CD4-positive, alpha-beta T cell (primary cell): Measurements from ENCODE around the gene LRSAM1. TPM values are rescaled to one million over a fixed set of nuclear protein-coding genes. Genes with fewer than 3 reads are reported as not detected.

Experiments used
- ATAC-seq: fragments of 200-7000 bp; cut with Tn5 transposase; one replicate; pipeline ENCODE4 v1.10.0; 2022; ENCODE audit warnings: mild to moderate bottlenecking; ENCODE audit not compliant: poor library complexity
- CTCF ChIA-PET: fragments of 350-600 bp; sonication (Branson Sonifier 250); formaldehyde crosslinking; loops from one replicate; lab custom pipeline; 2021; ENCODE audit warnings: antibody characterized with exemption, inconsistent platforms; lab: Charles Lee
- POLR2A ChIA-PET: fragments of 350-600 bp; sonication (Branson Sonifier 250); formaldehyde crosslinking; loops from one replicate; lab custom pipeline; 2021; ENCODE audit warnings: antibody characterized with exemption, inconsistent platforms; lab: Charles Lee
- DNase-seq, 14 experiments: peaks; one replicate each; pipeline ENCODE4 v3.0.0-alpha.2; 2013 to 2020; ENCODE audit warnings: mixed read lengths in 2 of 14
- H3K27ac ChIP-seq, 2 donors: one replicate each; pipeline versions ENCODE4 v1.5.1 to v1.7.0; 2013; ENCODE audit warnings: low read length in 2 of 2, low read depth in 1 of 2, mild to moderate bottlenecking in 1 of 2
- H3K27me3 ChIP-seq, 2 experiments: 1 replicate in 1 of 2; 2 replicates in 1 of 2; pipeline versions ENCODE4 v1.6.1 to v1.7.0; 2013; ENCODE audit warnings: low read length in 2 of 2, control low read depth in 1 of 2, mild to moderate bottlenecking in 1 of 2, moderate library complexity in 1 of 2; ENCODE audit not compliant: insufficient read depth in 2 of 2, control insufficient read depth in 1 of 2
- H3K36me3 ChIP-seq: one replicate; pipeline ENCODE4 v1.6.1; 2013; ENCODE audit warnings: low read length, control low read depth; ENCODE audit not compliant: insufficient read depth
- H3K4me1 ChIP-seq: one replicate; pipeline ENCODE4 v1.6.1; 2013; ENCODE audit warnings: low read length, control low read depth; ENCODE audit not compliant: insufficient read depth
- H3K4me3 ChIP-seq: one replicate; pipeline ENCODE4 v1.5.1; 2013; ENCODE audit warnings: mild to moderate bottlenecking, low read length, moderate library complexity
- H3K9me3 ChIP-seq, 2 experiments: 1 replicate in 1 of 2; 2 replicates in 1 of 2; pipeline versions ENCODE4 v1.6.1 to v1.7.0; 2013; ENCODE audit warnings: low read length in 2 of 2, mild to moderate bottlenecking in 2 of 2, control low read depth in 1 of 2, moderate library complexity in 1 of 2; ENCODE audit not compliant: control insufficient read depth in 1 of 2, insufficient read depth in 1 of 2
- H3K27ac Mint-ChIP-seq: one replicate; pipeline ENCODE4 v1.8.0; 2020; ENCODE audit warnings: mixed read lengths
- H3K27me3 Mint-ChIP-seq: one replicate; pipeline ENCODE4 v1.8.0; 2021; ENCODE audit warnings: mixed read lengths
- H3K36me3 Mint-ChIP-seq: one replicate; pipeline ENCODE4 v1.8.0; 2021; ENCODE audit warnings: low read depth, mixed read lengths
- H3K4me1 Mint-ChIP-seq: one replicate; pipeline ENCODE4 v1.8.0; 2021; ENCODE audit warnings: low read depth, mixed read lengths
- H3K4me3 Mint-ChIP-seq: one replicate; pipeline ENCODE4 v1.8.0; 2020; ENCODE audit warnings: mild to moderate bottlenecking, mixed read lengths
- H3K9me3 Mint-ChIP-seq: one replicate; pipeline ENCODE4 v1.8.0; 2020; ENCODE audit warnings: mixed read lengths
- intact Hi-C, 2 experiments: fragments of 100-400 bp; cut with DNase I in 1 of 2; cut with micrococcal nuclease in 1 of 2; formaldehyde crosslinking; loops; one replicate each; pipeline versions ENCODE4 v1.15.1 to v1.9.0; 2023 to 2025; cut with DNase I, micrococcal nuclease
- total RNA-seq, 174 experiments: library from RNA in 2 of 174; stranded (reverse) in 2 of 174; gene quantifications; one replicate each; pipeline ENCODE4 v1.2.3 and lab custom pipeline; 2021 to 2026
- TF ChIP-seq, protein P1 (sequence below): fragments of 200-600 bp; IDR thresholded peaks from one replicate; pipeline ENCODE4 v1.8.0; 2022; ENCODE audit warnings: antibody characterized with exemption, mild to moderate bottlenecking

The LRSAM1 gene
- total RNA-seq, 2 experiments from 2014 or later, result 11.4 to 16.0 TPM

DNA sequence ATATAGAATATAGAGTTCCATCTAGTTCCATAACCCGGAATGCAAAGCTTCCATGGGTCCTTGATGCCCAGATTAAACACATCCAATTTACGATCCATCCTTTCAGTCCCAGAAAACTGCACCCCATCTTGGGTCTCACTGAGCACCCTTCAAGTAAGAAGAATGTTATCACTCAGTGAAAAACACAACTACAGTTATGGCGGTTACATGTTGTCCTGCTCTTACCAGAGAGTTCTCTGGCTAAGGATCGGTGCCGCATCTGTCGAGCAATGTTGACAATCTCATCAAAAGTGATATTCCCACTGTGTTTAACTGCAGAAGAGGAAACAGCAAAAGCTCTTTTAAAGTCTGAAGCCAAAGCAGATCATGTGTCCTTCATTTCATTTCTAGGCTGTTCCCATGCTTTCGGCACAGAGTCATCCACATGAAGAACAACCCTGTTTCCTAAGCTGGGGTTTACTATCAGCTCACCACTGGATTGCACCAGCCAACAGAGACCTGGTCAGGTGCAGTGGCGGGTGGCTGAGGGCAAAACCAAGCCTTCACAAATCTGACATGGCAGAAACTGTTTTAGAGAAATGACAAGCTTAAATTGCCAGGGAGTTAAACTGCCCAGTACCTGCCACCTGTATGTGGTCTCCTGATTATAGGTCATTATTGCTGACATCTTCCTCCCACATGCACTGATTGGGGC, 3.1 kb upstream of the LRSAM1 start:
- ATAC-seq (no peak), DNase-seq (no peak)
- ChIA-PET POLR2A (no interaction called here), CTCF (no interaction called here)
- H3K9me3 ChIP-seq, result peaks cover 0 to 7% of the 10 kb centered on the region in 2 experiments
- H3K4me3 Mint-ChIP-seq, result peak overlapping the region; percentile 11
- H3K36me3 ChIP-seq, result peaks cover 66% of the 10 kb centered on the region
- H3K9me3 Mint-ChIP-seq, result no peaks in the 10 kb centered on the region
- no peak overlapping the region for H3K4me3 ChIP-seq
- peak overlapping the region; percentile 99 for H3K27ac Mint-ChIP-seq
- peaks cover 41% of the 10 kb centered on the region for H3K4me1 ChIP-seq
- intact Hi-C loops, result no loop called here
- peaks cover 40% of the 10 kb centered on the region for H3K4me1 Mint-ChIP-seq
- no peaks in the 10 kb centered on the region for H3K27me3 Mint-ChIP-seq
- H3K36me3 Mint-ChIP-seq, result peaks cover 90% of the 10 kb centered on the region
- no peaks in the 10 kb centered on the region for H3K27me3 ChIP-seq
- TF ChIP-seq, protein P1, sequence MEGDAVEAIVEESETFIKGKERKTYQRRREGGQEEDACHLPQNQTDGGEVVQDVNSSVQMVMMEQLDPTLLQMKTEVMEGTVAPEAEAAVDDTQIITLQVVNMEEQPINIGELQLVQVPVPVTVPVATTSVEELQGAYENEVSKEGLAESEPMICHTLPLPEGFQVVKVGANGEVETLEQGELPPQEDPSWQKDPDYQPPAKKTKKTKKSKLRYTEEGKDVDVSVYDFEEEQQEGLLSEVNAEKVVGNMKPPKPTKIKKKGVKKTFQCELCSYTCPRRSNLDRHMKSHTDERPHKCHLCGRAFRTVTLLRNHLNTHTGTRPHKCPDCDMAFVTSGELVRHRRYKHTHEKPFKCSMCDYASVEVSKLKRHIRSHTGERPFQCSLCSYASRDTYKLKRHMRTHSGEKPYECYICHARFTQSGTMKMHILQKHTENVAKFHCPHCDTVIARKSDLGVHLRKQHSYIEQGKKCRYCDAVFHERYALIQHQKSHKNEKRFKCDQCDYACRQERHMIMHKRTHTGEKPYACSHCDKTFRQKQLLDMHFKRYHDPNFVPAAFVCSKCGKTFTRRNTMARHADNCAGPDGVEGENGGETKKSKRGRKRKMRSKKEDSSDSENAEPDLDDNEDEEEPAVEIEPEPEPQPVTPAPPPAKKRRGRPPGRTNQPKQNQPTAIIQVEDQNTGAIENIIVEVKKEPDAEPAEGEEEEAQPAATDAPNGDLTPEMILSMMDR, result no peak
- H3K27ac ChIP-seq, result no peak overlapping the region

DNA sequence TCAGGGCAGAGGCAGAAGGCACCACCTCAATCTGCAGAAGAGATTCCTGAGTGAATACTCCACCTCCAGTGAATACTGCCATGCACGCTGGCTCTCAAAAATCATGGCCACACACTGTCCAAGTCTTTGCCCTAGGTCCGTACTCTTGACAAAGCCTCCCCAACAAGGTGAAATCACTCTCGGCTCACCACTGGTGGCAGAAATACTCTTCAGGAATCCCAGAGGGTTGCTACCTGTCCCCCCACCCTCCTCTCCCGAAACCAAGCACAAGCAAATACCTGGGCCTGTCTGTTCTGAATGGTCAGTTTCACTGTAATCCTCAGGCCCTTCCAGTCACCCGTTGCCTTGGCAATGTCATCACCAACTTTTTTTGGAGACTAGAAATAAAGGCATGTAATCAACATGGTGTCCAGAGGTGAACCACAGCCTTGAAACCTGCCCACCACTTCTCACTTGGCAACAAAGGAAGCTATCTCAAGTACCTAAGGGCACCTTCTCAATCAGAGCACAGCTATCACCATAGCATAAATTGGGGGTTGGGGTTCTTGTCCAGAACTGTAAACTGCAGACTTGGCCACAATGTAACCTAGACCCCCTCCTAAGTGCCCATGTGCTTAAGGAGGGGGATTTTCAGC, 1.9 kb upstream of the LRSAM1 start:
- Mint-ChIP-seq H3K9me3 (no peaks in the 10 kb centered on the region), H3K27ac (peak overlapping the region; percentile 99), H3K36me3 (peaks cover 82% of the 10 kb centered on the region), H3K27me3 (no peaks in the 10 kb centered on the region), H3K4me1 (peaks cover 40% of the 10 kb centered on the region), H3K4me3 (peak overlapping the region; percentile 99)
- TF ChIP-seq, protein P1, result no peak
- peak overlapping the region; percentile 89 for H3K4me3 ChIP-seq
- peaks cover 0 to 2% of the 10 kb centered on the region in 2 experiments for H3K9me3 ChIP-seq
- H3K27me3 ChIP-seq, result no peaks in the 10 kb centered on the region
- DNase-seq, result no peak
- no peak for ATAC-seq
- H3K4me1 ChIP-seq, result peaks cover 41% of the 10 kb centered on the region
- ChIA-PET CTCF (interaction anchor here (1.5 to 2.3 kb wide), 2 partner anchors 12 to 25 kb away, joined by 3 to 8 read pairs; partner anchors contain the start of gene ZNF79), POLR2A (interaction anchor here (1.4 to 3.1 kb wide), 8 partner anchors 10 to 801 kb away, joined by 4 to 31 read pairs (median 10); partner anchors contain the start of genes SLC2A8, ST6GALNAC4 and ZNF79)
- intact Hi-C loops, result no loop called here
- H3K36me3 ChIP-seq, result peaks cover 57% of the 10 kb centered on the region
- H3K27ac ChIP-seq, result peak overlapping the region; percentile 74 to 92

DNA sequence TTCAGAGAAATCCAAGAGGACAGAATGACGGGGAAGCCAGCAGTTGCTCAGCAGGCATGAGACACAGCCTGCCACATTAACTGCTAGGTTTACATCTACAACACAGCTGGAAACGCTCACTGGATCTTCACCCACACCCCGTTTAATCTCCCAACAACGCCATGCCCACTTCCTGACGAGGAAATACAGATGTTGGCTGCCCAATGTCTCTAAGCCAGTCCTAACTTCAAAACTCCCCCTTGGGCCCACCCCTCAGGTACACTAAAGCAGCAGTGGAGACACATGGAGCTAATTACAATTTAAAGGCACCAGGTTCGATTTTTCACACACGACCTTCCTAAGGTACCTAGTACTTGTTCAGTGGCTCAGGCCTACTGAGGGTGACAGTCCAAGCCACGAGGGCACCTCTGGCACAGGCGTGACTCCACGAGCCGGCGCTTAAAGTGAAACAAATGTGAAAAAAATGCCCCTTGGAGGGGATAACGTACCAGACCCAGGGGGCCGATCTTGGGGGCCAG, 1.0 kb upstream of the LRSAM1 start:
- no peaks in the 10 kb centered on the region for H3K9me3 ChIP-seq
- ChIA-PET POLR2A (interaction anchor here (0.8 to 3.1 kb wide), 23 partner anchors 10 to 800 kb away, joined by 3 to 31 read pairs (median 4); partner anchors contain the start of genes CDK9, ENG, FPGS and PTRH1), CTCF (interaction anchor here (0.6 to 2.3 kb wide), 5 partner anchors 13 to 62 kb away, joined by 3 to 8 read pairs (median 4); partner anchors contain the start of genes SLC2A8 and ZNF79)
- intact Hi-C loops, result loop anchor here (2.0 to 10.0 kb wide), 7 partner anchors 26 to 1432 kb away; partner anchors contain the start of genes KYAT1 (in 1 of the 2), LRRC8A (in 1 of the 2), ST6GALNAC4 (in 1 of the 2) and ZNF79 (in 1 of the 2)
- peak in 1 of 14 experiments; percentile 36 for DNase-seq
- peaks cover 41% of the 10 kb centered on the region for H3K4me1 ChIP-seq
- H3K4me3 ChIP-seq, result peak overlapping the region; percentile 89
- peak overlapping the region; percentile 74 to 92 for H3K27ac ChIP-seq
- peak; percentile 5 for ATAC-seq
- peaks cover 48% of the 10 kb centered on the region for H3K36me3 ChIP-seq
- Mint-ChIP-seq H3K4me3 (peak overlapping the region; percentile 99), H3K36me3 (peaks cover 77% of the 10 kb centered on the region), H3K4me1 (peaks cover 40% of the 10 kb centered on the region), H3K27ac (peak overlapping the region; percentile 99), H3K9me3 (no peaks in the 10 kb centered on the region), H3K27me3 (no peaks in the 10 kb centered on the region)
- TF ChIP-seq, protein P1, result no peak
- H3K27me3 ChIP-seq, result no peaks in the 10 kb centered on the region
